ENCODE results near the gene HLTF. TPM values are rescaled to one million over a fixed set of nuclear protein-coding genes. Genes with fewer than 3 reads are reported as not detected.

The HLTF gene
- total and polyA plus RNA-seq, 2 donors (not counting 1 experiment from before 2014, with no cell fraction given): 3.3 to 22.9 TPM

GRCh38 chr3:149129326-149130205 lies 43.2 kb upstream of the HLTF start, which contains the start of gene HPS3:
TSS of gene HPS3 (plus strand) at chr3:149129638. CDS start at chr3:149129724, 86 bp downstream.
- ChIA-PET POLR2A (interaction anchor here (1.2 to 2.4 kb wide), 4 partner anchors 18 to 116 kb away, joined by 3 to 16 read pairs (median 6); partner anchors contain the start of gene HLTF), CTCF (interaction anchor here (1.3 to 3.1 kb wide), 6 partner anchors 9 to 148 kb away, joined by 3 to 36 read pairs (median 10); partner anchors contain the start of gene GYG1)
- H3K4me3 ChIP-seq (ENCODE audit: control extremely low read depth in 1 of 5, extremely low read depth in 1 of 5, insufficient read depth in 1 of 5, low read depth in 2 of 5, low read length in 4 of 5): peak within 1 kb of the TSS; percentile 91 to 98 (median 97)
- no peaks in the 10 kb centered on the region for H3K9me3 Mint-ChIP-seq (ENCODE audit: insufficient read depth)
- peak; percentile 93 for DNase-seq
- H2AFZ ChIP-seq (ENCODE audit: insufficient read depth, low read depth, low read length, poor library complexity, severe bottlenecking): peak within 1 kb of the TSS; percentile 91
- H3K9me3 ChIP-seq (ENCODE audit: control extremely low read depth in 1 of 3, control insufficient read depth in 2 of 3, insufficient read depth in 1 of 3, low read length in 2 of 3): no peaks in the 10 kb centered on the region
- H3K27ac Mint-ChIP-seq: peak within 1 kb of the TSS; percentile 87
- no peaks in the 10 kb centered on the region for H3K36me3 ChIP-seq (replicated peaks in 1 of 2; ENCODE audit: control extremely low read depth in 1 of 2, control insufficient read depth in 1 of 2, extremely low read depth in 1 of 2, insufficient read depth in 2 of 2, low read length in 1 of 2)
- H3K27ac ChIP-seq (ENCODE audit: low read length in 2 of 2): peak within 1 kb of the TSS; percentile 52 to 82
- H3K79me2 ChIP-seq (ENCODE audit: control insufficient read depth, insufficient read depth, low read length): peaks cover 59% of the 10 kb centered on the region
- peaks cover 2% of the 10 kb centered on the region for H4K20me1 ChIP-seq (ENCODE audit: control insufficient read depth, insufficient read depth, low read length, poor library complexity, severe bottlenecking)
- intact Hi-C loops (cut with micrococcal nuclease): loop anchor here (1.0 to 10.0 kb wide), 7 partner anchors 9 to 355 kb away; partner anchors contain the start of genes GYG1 and HLTF
- peak within 1 kb of the TSS; percentile 87 for H3K9ac ChIP-seq (ENCODE audit: low read length)
- TF ChIP-seq EZH2 (IDR thresholded peaks at IDR 0.05; ENCODE audit: borderline replicate concordance, insufficient read depth, low read depth, low read length, poor library complexity, severe bottlenecking): no peak
- TF ChIP-seq CTCF (IDR thresholded peaks at IDR 0.05): no peak
- H3K4me2 ChIP-seq (replicated peaks; ENCODE audit: low read depth, low read length, poor library complexity, severe bottlenecking): peak within 1 kb of the TSS; percentile 86
- no peaks in the 10 kb centered on the region for H3K27me3 Mint-ChIP-seq
- peak within 1 kb of the TSS; percentile 90 for H3K4me3 Mint-ChIP-seq
- peaks cover 32 to 39% of the 10 kb centered on the region in 2 donors for H3K4me1 ChIP-seq (ENCODE audit: control insufficient read depth in 2 of 2, insufficient read depth in 2 of 2, low read length in 2 of 2)
- peak; percentile 94 for ATAC-seq (ENCODE audit: low read depth)
- H3K27me3 ChIP-seq (replicated peaks in 1 of 4; ENCODE audit: control extremely low read depth in 1 of 4, control insufficient read depth in 3 of 4, insufficient read depth in 4 of 4, low read length in 3 of 4): no peaks in the 10 kb centered on the region
- H3K4me1 Mint-ChIP-seq: peaks cover 47% of the 10 kb centered on the region
- WGBS (ENCODE audit: insufficient coverage): under 1% methylated on average over 83 of the region's 84 CpGs
